ENCODE measurements around the gene ME1. TPM values are rescaled to one million over a fixed set of nuclear protein-coding genes. Genes with fewer than 3 reads are reported as not detected.

The ME1 gene
- polyA plus RNA-seq, 2 of the 4 experiments (the other 2 are of a cell fraction), result 59.1 to 60.6 TPM

GRCh38 chr6:83167726-83168278 lies 263.0 kb downstream of the ME1 start:
- WGBS (ENCODE audit: missing lambda C conversion rate), result 97% methylated on average over 5 of the region's 5 CpGs
- DNase-seq (ENCODE audit: low read depth in 1 of 2, low spot score in 1 of 2), result no peak
- H3K4me3 ChIP-seq, result no peak overlapping the region
- no peak for FAIRE-seq
- TF ChIP-seq RAD21 (conservative IDR thresholded peaks at IDR 0.05 in 1 of 2, IDR thresholded peaks at IDR 0.05 in 1 of 2) (no peak), BCL3 (IDR thresholded peaks at IDR 0.05) (no peak), PHF8 (IDR thresholded peaks at IDR 0.05; ENCODE audit: borderline replicate concordance, low read depth) (no peak), EP300 (IDR thresholded peaks at IDR 0.05) (no peak), ZSCAN20 (CRISPR knock-in tag; IDR thresholded peaks at IDR 0.05) (no peak), POLR2A (IDR thresholded peaks at IDR 0.05; ENCODE audit: low read length) (no peak), ZNF302 (CRISPR knock-in tag; IDR thresholded peaks at IDR 0.05) (no peak), ZFP36 (IDR thresholded peaks at IDR 0.05; ENCODE audit: borderline replicate concordance, partially characterized antibody) (no peak), CEBPB (IDR thresholded peaks at IDR 0.05) (no peak), ZC3H11A (IDR thresholded peaks at IDR 0.05) (no peak), TP53 (CRISPR knock-in tag; IDR thresholded peaks at IDR 0.05) (no peak), USF2 (IDR thresholded peaks at IDR 0.05) (no peak), SREBF2 (IDR thresholded peaks at IDR 0.05) (no peak), HMGXB4 (CRISPR knock-in tag; IDR thresholded peaks at IDR 0.05; ENCODE audit: borderline replicate concordance) (no peak), TFCP2L1 (CRISPR knock-in tag; IDR thresholded peaks at IDR 0.05) (no peak), ATOH8 (CRISPR knock-in tag; IDR thresholded peaks at IDR 0.05; ENCODE audit: low read depth) (no peak)
- H3K27ac ChIP-seq, result no peak overlapping the region
- POLR2A ChIA-PET, result no interaction called here
- CTCF ChIA-PET, result no interaction called here
- no peak for ATAC-seq
- H3K4me2 ChIP-seq, result no peak overlapping the region
- no peaks in the 10 kb centered on the region for H3K9me3 ChIP-seq
- no peaks in the 10 kb centered on the region for H3K4me1 ChIP-seq

Other genes starting within 250 kb of the ME1 start
- gene PGM3, start 237.8 kb downstream of the ME1 start, polyA plus RNA-seq (2011; rRNA removed), result 43.3 and 51.7 TPM in 2 replicates
- 37.3 to 42.5 TPM (median 40.2 TPM) in 3 replicates for gene PGM3, start 237.8 kb downstream of the ME1 start, polyA plus RNA-seq (2017; fragmentation: RNase III; extraction: RNeasy Plus Mini Kit Qiagen cat#74134 plus additional on column Dnase treatment)
- 4.2 and 4.7 TPM in 2 replicates for gene RWDD2A, start 237.7 kb downstream of the ME1 start, polyA plus RNA-seq (2011; rRNA removed)
- gene RWDD2A, start 237.7 kb downstream of the ME1 start, polyA plus RNA-seq (2017; fragmentation: RNase III; extraction: RNeasy Plus Mini Kit Qiagen cat#74134 plus additional on column Dnase treatment), result 1.7 to 2.2 TPM (median 1.9 TPM) in 3 replicates
- 0.54 and 0.61 TPM in 2 replicates for gene PRSS35, start 81.5 kb upstream of the ME1 start, polyA plus RNA-seq (2011; rRNA removed)
- gene PRSS35, start 81.5 kb upstream of the ME1 start, polyA plus RNA-seq (2017; fragmentation: RNase III; extraction: RNeasy Plus Mini Kit Qiagen cat#74134 plus additional on column Dnase treatment), result 0.51 to 2.0 TPM (median 1.9 TPM) in 3 replicates